COLO668 (cell line): Measurements from ENCODE around the gene AMACR.

ENCODE experiments used
- DNase-seq: peaks from one replicate; lab custom pipeline; 2025; ENCODE audit not compliant: unreplicated experiment; lab: John Stamatoyannopoulos, UW

Gene AMACR

DNA sequence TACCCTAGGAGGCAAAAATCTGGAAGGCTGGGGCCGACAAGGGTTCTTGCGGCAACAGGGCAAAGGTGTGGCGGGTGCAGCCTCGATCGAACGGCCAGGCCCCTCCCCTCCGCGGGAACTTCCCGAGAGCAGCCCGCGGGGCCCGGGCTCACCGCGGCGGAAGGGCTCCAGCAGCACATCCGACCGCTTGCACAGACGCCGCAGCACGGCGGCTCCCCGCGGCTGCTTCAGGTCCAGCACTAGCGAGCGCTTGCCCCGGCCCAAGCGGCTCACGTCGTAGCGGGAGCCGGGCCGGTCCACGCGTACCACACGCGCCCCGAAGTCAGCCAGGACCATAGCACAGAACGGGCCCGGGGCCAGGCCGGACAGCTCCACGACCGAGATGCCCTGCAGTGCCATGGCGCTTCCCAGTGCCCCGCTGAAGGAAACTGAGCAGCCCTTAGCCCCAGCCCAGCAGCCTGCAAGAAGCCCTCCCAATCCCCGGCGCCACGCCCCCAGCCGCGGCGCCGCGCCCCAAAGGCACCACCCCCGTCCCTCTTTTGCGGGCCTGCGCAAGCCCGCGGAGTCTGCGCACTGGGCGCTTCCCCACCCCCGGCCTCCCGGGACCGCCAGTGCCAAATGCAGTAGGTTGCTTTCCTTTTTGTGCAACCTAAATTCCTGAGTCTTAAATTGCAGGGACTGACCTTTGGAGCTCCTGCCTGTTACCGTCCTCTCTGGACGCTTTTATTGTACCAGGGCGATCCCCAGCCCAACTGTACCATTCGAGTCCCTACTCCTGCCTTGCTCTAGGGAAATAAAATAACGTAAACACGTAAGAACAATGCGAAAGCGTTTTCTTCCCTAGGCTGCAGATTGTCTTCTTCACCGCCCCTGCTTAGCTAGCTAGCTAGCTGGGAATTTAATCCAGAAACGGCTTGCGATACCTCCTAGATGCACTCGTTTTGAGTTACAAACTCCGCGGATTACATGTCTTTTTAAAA is at the start of gene AMACR:
AMACR (minus strand) TSS at position 430 of the 980 bp plus-strand sequence; CDS start at position 399, 31 bp downstream.
- peak; percentile 96 for DNase-seq

DNA sequence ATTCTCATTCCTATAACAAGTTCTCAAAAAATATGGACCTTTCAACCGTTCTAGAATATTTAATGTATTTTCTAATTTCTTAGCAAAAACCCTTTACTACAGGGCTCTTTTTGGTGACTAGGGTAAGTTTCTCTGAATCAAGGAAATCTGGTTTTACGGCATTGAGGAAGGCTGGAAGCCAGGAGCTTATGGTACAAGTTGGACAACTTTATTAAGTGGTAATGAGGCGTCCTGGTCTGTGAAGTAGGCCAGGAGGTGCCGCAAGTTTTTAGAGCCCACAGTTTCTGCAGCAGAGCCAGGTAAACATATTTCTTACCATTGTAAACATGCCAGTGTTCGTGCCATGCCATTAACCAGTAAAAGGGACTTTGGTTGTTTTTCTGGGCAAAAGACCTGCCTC is 49.7 kb upstream of the AMACR start:
- no peak for DNase-seq

DNA sequence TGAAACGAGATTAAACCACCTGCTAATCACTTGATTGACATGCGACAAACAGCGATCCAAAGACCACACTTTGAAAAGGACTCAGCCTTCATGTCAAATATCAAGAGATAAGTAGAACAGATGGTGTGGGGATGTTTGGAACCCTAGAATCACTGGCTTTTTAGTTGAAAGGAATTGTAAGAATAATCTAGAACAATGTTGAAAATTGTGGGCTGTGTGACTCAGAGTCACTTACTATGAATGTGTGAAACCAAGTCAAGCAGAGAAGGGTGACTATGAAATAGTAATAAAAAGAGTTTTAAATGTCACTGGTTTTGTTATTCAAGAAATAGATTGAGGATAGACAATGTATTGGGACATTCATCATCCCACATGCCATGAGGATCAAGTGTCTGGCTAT is 49.3 kb upstream of the AMACR start:
- DNase-seq = no peak

DNA sequence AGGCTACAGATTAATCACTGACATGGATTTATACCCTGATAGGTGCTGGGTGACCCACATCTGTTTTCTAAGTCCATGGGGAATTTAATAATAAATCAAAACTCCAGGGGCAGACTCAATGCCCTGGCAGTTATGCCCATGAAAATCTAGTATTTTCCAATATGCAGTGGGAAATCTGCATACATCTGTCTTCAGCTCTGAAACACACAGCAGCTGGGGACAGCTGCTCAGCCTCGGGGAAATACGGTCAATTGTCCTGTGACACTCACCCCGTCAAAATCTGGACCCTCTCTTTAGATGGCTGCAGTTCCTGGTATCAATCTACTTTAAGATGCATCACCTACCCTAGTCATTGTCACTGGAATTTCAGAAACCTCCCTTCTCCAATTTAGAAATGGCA is 47.8 kb upstream of the AMACR start:
- no peak for DNase-seq

DNA sequence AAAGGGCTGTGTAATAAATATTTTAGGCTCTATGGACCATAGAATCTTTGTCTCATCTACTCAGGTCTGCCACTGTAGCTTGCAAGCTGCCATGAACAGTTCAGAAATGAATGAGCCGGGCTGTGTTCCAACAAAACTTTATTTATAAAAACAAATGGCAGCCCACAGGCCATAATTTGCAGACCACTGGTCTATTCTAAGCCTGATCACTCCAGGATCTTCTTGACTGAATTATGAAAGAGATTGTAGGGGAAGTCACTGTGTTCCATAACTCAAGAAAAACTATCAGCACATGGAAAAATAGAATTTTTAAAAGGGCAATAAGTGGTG is 46.5 kb upstream of the AMACR start:
- no peak for DNase-seq

DNA sequence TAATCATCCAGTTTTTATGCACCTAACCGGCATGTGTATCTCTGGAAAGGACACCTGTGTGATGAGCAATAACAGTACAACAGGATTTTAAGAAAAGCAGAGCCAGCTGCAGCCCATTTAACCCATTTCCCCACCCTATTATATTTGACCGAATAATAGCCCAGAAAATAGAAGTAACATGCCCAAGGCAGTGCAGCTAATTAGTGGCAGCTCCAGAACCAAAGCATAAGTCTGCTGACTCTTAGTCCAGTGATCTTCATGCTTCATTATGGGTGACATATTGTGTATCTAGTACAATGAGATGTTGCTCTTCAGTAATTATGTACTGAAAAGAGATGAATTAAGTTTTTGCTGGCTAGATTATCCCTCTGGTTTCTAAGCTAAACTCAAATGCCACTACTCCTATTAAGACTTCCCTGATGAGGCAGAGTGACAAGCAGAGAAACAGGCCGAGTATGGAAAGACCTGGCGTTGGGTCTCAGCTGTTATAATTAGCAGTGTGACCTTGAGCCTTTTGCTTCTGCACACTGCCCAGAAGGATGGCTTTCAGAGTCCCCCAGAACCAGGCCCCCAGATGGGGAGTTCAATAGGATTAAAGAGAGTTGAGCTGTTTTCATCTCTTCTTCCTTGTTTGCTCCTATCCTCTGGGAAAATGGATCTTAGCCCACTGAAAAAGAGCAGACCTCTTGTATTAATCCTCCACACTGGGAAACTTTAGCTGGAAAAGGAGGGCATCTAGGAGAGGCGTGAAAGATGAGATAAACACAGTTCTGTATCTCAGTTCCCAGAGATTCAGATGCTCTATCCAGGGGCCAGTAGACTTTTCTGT is 45.9 kb upstream of the AMACR start:
- DNase-seq = no peak

DNA sequence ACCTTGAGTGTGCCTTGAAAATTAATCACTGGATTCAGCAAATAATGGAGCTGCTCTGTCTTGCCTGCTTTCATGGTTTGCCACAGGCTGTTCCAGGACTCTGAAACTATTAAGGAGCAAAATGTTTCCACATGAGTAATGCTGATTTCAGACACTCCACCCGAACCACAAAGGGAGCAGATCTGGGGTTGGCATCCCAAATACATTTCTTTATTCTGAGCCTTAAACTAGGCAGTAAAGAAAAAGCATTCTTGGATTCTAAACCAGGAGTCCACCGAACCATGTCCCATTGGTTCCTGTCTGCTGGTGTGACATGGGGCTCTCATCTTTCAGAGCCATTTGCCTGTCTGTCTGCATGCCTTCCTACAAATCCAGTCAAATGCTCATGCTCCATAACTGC is 45.3 kb upstream of the AMACR start:
- DNase-seq = no peak

DNA sequence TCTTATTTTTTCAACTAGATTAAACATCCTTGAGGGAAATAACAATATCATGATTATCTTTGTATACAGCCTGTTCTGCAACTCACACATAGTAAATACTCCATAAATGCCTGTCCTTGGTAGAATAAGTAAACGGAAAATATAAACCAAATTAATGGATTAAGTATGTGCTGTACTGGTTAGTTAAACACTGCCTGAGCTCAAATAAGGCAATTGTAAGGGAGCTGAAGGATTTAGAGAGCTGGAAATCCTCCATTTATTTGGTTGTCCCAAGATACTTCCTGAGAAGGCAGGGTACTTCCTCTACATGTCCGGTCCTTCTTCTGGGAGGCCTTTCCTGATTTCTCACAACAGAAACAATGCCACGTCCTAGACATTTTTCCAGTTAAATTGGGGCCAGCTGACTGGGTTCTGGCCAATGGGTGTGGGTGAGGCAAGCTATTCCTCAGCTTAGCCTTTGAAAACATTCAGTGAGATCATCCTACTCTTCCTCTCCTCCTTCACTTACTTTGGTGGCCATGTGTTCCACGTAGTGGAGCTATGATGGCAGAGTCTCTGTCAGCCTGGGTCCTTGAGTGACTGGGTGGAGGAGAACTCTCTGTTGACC is 43.6 kb upstream of the AMACR start:
- DNase-seq = no peak

DNA sequence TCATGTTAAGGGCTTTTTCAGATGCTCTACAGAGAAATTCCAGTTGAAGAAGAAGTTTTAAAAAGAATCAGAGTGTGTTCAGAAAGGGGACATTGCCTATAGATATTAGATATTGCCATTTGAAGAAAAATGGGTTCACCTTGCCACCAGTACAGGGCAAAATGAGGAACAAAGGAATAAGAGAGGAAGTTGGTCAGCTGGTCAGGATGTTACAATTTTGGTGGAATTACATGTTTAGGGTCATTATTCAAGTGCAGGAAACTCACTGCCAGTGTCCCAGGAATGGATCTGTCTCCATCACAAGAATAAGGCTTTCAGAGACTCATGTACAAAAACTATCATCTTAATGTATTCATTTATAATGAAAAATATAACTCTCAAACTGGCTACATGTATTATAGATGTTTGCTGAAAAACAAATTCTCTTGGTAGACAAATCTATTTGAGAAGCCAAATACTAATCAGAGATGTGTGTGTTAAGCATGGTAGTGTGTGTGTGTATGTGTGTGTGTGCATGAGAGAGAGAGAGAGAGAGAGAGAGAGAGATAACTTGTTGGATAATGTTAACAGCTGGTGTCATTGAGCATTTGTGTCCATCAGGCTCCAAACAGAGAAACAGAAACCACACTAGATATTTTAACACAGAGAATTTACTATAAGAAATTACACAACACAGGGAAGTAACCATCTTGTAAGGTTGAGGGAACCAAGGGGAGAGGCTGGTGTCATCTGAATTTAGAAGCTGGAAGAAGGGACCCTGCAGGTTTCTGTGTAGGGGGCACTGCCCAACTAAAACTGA is 40.1 kb upstream of the AMACR start:
- DNase-seq = no peak

DNA sequence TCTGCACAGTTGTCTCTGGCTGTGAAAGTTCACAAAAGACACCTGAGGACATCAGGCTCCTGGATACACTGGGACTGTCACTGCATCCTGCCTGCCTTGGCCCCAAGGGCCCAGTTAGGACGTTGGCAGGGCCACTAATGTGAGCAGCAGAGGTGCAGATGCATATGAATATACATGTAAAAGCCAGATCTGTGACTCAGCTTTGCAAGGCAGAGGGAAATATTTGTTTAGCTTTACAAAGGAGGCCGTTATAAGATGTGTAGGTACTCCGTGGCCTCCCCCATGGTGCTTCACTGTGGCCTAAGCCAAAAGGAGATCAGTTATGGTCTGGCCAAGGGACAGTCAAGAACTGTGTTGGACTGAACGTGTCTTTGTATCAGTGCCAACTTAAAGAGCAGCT is 39.3 kb upstream of the AMACR start:
- DNase-seq = no peak

DNA sequence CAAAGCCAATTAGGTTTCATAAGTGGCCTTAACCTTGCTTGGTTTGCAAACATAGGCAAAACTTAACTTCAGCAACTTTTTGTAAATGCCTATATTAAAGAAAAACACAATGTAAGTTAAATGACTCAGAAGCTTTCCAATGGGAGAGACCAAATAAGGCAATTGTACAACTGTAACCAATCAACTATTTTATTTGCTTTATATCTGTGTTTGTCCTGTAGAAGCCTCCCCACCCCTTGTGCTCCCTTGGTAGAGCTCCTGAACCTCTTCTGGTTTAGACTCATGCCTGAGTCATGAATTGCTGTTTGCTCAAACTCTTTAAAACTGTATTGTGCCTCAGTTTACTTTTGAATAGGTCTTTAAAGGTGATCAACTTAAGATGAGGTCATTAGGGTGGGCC is 38.1 kb upstream of the AMACR start:
- no peak for DNase-seq

DNA sequence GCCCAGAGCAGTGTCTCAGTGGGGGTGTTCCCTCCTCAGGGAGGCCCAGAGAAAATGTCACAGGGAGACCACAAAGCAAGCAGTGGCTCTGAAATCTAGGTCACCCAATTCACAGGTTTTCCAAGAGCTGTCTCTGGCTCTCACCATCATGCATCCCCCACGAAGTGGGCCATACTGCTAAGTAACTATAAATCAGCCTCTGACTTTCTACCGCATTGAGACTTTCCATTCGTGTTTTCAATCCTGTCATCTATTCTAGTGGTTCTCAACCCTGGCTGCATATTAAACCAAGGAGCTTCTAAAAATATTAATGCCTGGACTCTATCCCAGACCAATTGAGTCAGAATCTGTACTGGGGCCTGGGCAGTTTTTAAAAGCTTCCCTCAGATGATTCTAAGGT is 37.2 kb upstream of the AMACR start:
- no peak for DNase-seq

DNA sequence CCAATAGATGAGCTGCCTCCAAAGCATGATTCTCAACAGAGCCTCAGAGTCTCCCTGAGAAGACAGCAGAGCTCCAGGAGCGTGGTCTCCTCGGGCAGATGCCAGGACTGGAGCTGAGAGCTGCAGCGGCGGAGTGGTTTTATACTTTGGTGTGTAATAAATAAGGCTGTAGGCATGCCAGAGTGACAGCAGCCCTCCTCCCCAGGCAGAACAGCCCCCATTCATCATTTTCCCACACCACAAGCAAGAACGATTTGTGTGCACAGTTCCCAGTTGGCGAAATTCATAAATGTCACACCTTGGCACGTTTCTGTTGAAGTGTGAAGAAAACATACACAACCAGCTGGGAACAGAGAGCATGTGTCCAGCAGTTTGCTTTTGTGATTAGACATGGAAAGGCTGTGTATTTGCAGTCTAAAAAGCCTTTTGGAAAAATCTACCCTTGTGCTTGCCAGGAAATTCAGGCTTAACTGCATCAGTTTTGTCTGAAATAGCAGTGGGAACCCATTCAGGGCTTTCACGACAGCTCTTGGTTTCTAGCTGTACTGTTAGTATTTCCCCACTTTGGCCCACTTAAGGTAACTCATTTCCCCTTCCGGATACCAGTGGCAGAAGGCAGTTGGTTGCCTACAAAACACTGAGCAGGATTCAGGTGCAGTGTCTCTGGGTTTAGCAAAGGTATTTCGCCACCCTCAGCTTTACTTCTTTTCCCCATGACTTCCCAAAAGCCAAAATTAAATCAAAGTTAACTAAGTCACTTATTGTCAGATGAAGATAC is 35.4 kb upstream of the AMACR start, which contains the start of gene C1QTNF3:
C1QTNF3 (minus strand) TSS at position 115 of the 778 bp plus-strand sequence; CDS start at position 27, 88 bp downstream.
- DNase-seq = no peak

DNA sequence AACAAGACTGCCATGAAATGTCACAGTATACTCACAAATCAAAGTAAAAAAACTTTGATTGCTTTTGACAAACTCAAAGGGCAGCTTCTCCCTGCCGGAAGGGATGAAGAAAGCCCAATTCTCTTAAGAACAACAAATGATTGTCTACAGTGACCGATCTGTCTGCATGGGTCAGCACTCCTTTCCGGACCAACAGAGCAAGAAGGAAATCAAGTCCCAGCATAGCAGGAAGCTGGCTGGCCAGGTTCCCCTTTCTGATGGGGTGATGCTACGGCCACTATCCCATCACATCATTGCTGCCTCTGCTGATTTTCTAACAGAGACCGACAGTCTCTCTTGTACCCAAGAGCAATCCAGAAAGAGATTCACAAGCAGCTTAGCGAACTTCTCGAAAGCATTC is 34.5 kb upstream of the AMACR start:
- DNase-seq = no peak

DNA sequence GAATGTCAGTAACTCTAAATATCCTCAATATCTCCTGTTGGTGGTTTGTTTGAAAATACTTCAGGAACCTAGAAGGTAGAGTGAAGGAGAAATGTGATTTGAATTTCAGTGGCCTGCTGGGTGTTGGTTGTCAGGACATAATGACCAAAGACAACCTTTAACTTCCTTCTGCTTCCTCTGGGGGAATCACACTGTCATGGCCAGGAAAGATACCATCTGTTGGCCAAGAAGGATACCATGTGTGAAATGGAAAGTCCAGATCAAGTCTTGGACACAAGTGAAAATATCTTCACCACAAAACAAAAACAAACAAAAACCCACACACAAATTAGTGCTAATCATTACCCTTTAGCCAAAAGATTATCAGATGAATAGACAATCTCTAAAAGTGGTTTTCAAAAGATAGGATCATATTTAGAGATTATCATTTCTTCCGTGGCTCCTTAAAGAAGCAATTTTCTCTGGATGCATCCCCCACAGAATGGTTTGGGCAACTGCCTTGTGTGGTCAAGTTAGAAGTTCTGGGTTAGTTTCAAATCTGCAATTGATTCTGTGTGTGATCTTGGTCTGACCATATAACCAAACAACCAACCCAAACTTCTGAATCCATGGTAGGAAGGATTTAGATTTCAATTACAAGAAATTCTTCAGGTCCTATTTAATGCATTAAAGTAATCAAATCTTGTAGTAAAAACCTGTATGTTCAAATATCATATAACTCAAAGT is 33.6 kb upstream of the AMACR start:
- DNase-seq = no peak

DNA sequence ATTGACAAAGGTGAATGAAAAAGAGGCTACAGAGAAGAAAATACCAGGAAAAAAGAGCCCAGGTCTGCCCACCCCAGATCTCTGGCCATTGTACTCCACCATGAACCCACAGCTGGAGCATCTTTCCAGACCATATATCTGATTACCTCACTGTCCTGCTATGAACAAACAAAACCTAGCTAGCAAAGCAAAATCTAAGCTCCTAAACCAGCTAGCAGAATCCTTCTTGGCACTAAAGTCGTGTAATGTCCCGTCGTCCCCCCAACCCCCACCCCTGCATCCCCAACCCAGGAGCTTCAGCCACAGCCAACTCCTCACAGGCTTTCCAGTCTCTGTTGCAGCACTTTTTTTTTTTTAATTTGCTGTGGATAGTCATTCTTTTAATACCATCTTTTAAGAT is 32.6 kb upstream of the AMACR start:
- DNase-seq = no peak

DNA sequence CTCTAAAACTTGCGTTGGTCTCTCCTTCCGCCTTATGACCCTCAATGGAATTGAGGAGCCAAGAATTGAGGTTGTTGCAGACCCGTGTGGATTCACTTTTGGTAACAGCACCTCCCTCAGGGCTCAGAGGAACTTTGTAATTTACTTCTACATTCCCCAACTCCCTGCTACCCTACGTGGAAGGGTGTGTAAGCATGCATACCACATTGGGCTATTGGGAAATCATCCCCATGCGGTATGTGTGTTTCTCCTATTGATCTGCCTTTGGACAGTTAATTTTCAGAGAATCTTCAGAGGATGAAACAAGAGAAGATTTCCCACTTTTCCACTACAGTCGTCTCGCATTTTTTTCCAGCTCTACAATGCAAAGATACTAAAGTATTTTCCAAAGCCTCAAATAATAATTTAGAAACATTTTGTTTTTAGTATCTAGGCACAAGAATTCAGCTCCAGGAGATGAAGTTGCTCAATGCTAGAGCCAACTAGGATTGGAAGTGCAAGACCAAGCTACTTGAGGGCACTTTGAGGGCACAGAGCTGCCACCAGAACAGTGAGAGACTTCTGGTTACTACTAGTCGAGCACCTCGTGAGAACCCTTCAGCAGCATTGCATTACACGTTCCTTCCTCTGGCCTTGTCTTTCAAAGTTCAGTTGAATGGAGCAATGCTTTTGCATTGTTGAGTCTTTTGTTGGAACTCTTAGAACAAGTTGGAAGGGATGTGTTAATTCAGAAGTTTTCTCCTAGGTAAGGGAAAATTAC is 31.7 kb upstream of the AMACR start:
- no peak for DNase-seq

DNA sequence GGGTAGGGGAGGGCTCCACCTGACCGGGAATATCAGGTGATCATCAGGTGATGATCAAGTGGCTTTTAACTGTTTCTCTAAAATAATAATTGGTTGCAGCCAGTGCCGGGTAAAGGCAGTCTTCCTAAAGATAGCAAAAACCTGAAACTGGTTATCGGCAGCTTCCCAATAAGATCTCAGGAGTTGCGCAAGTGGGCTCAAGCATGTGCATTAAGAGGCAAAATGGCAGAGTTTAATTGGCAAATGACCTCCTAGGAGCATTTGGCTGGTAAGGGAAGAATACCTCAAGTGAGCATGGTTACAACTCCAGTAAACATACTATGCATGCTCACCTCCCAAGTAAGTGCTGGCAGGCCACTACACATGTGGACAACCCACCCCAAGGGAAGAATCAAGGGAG is 31.0 kb upstream of the AMACR start:
- DNase-seq = no peak

DNA sequence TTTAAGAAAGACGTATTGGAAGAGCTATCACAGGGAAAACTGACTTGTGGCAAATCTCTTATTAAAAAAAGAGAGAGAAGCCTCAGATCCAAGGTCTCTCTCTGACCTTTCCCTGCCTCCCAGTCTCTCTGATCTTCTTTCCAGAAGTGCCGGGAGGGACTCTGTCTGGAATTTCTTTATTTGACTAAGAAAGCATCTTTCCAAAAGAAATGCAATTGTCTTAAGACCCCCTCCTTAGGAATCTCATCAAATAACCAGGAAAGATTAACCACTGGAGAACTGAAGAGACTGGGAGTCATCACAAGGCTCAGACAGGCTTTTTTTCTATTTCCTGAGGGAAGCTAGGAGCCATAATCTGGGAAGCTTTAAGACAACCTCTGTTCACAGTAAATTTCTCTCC is 30.5 kb upstream of the AMACR start:
- no peak for DNase-seq
